ENCODE data around the gene ADAMTS2.

ADAMTS2 gene

GRCh38 chr5:179190851-179191505 is 154.3 kb downstream of the ADAMTS2 start:
- DNase-seq: no peak

- no peak for DNase-seq
Measured at GRCh38 chr5:179188636-179189035, 156.6 kb downstream of the ADAMTS2 start.

- DNase-seq: peak in 1 of 2 donors; percentile 9
Measured at GRCh38 chr5:179187681-179188575, 157.3 kb downstream of the ADAMTS2 start.

- no peak for DNase-seq
Measured at GRCh38 chr5:179187229-179187678, 158.0 kb downstream of the ADAMTS2 start.

GRCh38 chr5:179186801-179187200 is 158.5 kb downstream of the ADAMTS2 start:
- DNase-seq: no peak

GRCh38 chr5:179185941-179186411 is 159.3 kb downstream of the ADAMTS2 start:
- no peak for DNase-seq

GRCh38 chr5:179185256-179185940 is 159.9 kb downstream of the ADAMTS2 start:
- DNase-seq: no peak

GRCh38 chr5:179184521-179185050 is 160.7 kb downstream of the ADAMTS2 start:
- no peak for DNase-seq

GRCh38 chr5:179183481-179183880 is 161.8 kb downstream of the ADAMTS2 start:
- DNase-seq: no peak

GRCh38 chr5:179182601-179183000 is 162.7 kb downstream of the ADAMTS2 start:
- no peak for DNase-seq

GRCh38 chr5:179181988-179182387 is 163.3 kb downstream of the ADAMTS2 start:
- DNase-seq: no peak

GRCh38 chr5:179180921-179181645 is 164.2 kb downstream of the ADAMTS2 start:
- no peak for DNase-seq

GRCh38 chr5:179180061-179180610 is 165.1 kb downstream of the ADAMTS2 start:
- no peak for DNase-seq

GRCh38 chr5:179177711-179178575 is 167.3 kb downstream of the ADAMTS2 start:
- DNase-seq: peak in 1 of 2 donors; percentile 13

- no peak for DNase-seq
Measured at GRCh38 chr5:179176571-179177230, 168.6 kb downstream of the ADAMTS2 start.

GRCh38 chr5:179176166-179176565 is 169.1 kb downstream of the ADAMTS2 start:
- DNase-seq: no peak

GRCh38 chr5:179171816-179172745 is 173.2 kb downstream of the ADAMTS2 start:
- no peak for DNase-seq

GRCh38 chr5:179171251-179171815 is 173.9 kb downstream of the ADAMTS2 start:
- DNase-seq: no peak

GRCh38 chr5:179170606-179171005 is 174.7 kb downstream of the ADAMTS2 start:
- DNase-seq: no peak

Measured in hippocampal formation (tissue), 2 donors.